GM18873 (cell line): ENCODE data around the gene HSF4.
"Not testable (repeated sequence)": the region's sequence is repeated elsewhere in the genome, so short reads cannot be mapped to it uniquely, and the experiment has no call there.

Source experiments
- ATAC-seq: cut with Tn5 transposase; IDR thresholded peaks from one replicate; pipeline ENCODE4 v1.9.1; 2021; ENCODE audit warnings: mild to moderate bottlenecking, moderate library complexity, moderate number of reproducible peaks; ENCODE audit not compliant: unreplicated experiment, low FRiP score

HSF4 gene, protein sequence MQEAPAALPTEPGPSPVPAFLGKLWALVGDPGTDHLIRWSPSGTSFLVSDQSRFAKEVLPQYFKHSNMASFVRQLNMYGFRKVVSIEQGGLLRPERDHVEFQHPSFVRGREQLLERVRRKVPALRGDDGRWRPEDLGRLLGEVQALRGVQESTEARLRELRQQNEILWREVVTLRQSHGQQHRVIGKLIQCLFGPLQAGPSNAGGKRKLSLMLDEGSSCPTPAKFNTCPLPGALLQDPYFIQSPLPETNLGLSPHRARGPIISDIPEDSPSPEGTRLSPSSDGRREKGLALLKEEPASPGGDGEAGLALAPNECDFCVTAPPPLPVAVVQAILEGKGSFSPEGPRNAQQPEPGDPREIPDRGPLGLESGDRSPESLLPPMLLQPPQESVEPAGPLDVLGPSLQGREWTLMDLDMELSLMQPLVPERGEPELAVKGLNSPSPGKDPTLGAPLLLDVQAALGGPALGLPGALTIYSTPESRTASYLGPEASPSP

DNA sequence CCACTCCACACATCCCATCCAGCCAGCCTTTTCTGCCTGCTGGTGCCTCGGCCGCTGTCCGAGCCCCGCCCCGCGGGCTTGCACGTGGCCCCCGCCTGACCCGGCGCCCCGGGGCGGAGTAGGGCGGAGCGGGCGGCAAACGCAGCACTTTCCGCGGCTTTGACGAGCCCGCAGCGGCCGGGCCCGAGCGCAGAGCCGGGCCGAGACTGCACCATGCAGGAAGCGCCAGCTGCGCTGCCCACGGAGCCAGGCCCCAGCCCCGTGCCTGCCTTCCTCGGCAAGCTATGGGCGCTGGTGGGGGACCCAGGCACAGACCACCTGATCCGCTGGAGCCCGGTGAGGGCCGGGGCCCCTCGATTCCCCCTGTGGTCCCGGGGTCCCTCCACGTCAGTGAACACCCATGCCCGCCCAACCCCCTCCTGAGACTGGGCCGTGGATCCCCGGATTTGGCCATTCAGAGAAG lies at the start of gene HSF4:
Gene HSF4, plus strand, starts transcription at position 147 of the 463 bp plus-strand sequence. Its CDS starts 67 bp downstream, at position 214.
- ATAC-seq: no peak

DNA sequence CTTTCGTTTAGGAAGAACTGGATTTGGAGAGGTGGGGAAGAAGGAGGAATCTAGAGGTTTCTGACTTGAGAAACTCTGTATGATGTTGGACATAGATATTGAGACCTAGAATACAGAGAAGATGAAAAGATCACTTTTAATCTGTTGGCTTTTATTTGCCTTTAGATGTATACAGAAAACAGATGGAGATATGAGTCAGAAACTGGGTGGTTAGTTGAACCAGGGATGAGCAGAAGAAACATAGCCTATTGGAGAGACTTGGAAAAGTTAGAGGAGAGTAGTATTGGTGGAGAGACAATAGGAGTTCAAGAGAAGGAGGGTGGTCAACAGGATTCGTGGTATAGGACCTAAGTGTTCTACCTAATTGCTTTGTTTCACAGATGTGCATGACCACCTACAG lies 49.8 kb upstream of the HSF4 start:
- no peak for ATAC-seq

DNA sequence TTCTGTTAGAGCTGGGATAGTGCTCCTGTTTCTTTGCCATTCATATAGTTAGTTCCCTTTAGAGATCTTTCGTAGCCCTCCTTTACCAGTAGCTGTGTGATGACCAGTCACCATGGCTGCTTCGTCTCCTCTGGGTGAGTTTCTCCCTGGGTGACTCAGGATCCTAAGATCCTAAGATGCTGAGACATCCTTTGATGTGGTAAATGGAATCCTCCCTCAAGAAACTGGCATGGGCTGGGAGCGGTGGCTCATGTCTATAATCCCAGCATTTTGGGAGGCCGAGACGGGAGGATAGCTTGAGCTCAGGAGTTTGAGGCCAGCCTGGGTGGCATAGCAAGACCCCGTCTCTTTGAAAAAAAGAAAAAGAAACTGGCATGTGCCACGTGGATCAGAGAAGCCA lies 48.9 kb upstream of the HSF4 start:
- no peak for ATAC-seq

DNA sequence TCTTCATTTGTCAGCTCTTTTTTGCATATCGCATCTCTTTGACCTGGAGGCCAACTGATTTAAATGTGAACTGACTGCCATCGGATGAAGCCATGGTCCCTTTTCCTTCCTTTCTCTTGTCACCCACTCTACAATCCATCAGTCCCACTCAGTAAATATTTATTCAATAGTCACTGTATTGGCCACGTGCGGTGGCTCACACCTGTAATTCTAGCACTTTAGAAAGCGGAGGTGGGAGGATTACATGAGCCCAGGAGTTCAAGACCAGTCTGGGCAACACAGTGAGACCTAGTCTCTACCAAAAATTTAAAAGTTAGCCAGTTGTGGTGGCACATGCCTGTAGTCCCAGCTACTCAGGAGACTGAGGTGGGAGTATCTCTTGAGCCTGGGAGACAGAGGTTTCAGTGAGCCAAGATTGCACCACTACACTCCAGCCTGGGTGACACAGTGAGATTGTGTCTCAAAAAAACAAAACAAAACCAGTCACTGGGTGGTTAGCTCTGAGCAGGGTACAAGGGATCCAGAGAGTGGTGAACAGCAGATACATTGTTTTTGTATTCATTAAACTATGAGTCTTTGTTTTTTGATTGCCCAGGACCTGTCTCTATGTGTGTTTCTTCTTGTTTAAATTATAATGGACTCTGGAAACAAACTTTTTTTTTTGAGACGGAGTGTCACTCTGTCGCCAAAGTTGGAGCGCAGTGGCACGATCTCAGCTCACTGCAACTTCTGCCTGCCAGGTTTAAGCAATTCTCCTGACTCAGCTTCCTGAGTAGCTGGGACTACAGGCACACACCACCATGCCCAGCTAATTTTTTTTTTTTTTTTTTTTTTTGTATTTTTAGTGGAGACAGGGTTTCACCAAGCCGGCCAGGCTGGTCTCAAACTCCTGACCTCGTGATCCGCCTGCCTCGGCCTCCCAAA lies 47.9 kb upstream of the HSF4 start:
- ATAC-seq: no peak

DNA sequence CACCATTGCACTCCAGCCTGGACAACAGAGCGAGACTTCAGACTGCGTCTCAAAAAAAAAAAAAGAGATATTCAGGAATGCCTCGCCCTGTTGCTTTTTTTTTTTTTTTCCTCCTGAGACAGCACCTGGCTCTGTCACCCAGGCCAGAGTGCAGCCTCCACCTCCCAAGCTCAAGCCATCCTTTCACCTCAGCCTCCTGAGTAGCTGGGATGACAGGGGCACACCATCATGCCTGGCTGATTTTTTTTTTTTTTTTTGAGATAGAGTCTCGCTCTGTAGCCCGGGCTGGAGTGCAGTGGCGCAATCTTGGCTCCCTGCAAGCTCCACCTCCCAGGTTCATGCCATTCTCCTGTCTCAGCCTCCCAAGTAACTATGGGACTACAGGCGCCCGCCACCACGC lies 46.8 kb upstream of the HSF4 start:
- no peak for ATAC-seq

DNA sequence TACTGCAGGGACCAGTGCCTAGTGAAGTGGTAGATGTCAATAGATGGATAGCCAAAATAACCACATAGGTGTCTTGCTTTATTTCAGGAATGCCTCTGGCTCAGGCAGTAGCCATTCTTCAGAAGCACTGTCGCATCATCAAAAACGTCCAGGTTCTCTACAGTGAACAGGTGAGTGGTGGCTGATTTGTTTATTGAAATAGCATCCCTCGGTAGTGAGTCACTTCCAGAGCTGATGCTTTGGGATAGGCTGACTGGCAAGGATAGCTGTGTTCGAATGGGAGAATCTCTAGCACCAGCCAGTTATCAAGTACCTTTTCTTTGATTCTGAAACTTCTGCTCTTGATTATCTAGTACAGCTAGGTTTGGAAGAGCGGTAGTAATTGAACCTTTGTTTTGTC lies 44.5 kb upstream of the HSF4 start:
- no peak for ATAC-seq

DNA sequence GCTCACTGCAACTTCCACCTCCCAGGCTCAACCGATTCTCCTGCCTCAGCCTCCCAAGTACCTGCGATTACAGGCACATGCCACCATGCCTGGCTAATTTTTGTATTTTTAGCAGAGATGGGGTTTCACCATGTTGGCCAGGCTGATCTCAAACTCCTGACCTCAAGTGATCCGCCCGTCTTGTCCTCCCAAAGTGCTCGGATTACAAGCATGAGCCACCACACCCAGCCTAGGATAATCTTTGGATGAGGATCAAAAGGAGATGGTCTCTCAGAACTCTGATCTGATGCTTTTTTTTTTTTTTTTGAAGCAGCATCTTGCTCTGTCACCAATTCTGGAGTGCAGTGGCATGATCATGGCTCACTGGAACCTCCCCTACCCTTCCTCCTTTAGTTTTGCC lies 41.7 kb upstream of the HSF4 start:
- ATAC-seq: not testable (repeated sequence)

DNA sequence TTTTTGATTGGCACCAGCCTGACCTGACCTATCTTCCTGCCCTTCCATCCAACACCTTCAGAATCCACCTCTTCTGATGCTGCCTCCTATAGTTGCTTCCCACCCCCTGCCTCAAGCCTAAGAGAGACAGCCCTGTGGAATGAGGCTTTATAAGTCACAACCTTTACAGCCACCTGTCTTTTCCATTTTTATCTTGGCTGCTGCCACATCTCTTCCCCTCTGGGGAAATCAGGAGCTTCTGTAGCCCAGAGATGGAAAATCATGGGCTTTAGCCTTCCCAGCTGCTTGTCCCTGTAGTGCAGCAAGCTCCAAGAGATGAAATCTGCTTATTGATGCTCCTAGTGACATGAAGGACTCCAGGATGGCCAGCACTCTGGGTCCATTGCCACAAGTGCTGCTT lies 36.1 kb upstream of the HSF4 start:
- no peak for ATAC-seq

DNA sequence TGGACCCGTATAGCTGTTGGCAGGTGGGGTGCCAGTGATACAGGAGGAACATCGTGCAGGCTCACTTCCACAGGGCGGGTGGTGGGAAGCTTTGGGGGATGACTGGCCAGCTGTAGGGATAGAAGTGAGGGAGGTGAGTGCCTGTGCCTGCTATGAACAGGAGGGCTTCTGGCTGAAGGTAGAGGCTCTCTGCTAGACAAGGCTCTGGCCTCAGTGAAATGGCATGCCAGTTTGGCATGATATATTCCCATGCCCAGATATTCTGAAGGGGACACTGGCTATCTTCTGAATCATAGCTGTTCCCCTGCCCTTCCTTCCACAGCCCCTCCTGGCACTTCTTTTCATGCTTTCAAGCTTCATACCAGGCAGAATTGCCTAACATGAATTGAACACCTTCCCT lies 35.7 kb upstream of the HSF4 start:
- ATAC-seq: no peak

DNA sequence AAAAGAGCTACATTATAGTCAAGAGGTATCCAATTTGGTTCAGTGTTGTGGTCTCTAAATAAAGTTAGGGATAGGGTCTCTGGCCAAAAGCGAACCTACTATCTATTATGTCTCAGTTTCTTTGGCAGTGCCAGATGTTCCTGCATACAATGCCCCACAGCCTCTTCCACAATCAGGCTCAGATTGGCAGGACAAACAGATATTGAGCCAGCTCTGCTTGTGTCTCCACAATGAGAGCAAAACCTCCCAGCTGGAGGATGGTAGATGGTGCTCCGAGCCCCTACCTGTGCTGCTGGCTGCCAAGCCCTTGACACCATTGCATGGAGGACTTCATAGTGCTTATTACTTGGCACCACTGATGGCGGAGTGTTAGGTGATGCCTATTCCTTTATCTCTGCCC lies 35.1 kb upstream of the HSF4 start:
- no peak for ATAC-seq

DNA sequence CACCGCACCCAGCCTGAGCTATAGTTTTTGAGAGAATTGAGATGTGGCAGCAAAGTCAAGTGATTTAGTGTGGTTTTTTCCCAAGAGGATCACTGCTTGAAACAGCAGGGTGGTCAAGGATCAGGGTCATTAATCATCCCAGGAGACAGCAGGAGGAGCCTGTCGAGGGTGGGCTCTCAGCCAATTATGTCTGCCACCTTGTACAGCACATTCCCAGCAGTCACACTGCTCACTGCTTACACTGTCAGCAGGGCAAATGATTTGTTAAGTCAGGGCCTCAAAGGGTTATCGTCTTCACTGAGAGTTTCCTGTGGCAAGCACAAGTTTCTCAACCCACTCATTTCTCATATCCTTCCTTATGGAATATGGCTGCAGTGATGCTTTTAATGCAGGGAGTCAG lies 26.9 kb upstream of the HSF4 start:
- no peak for ATAC-seq

DNA sequence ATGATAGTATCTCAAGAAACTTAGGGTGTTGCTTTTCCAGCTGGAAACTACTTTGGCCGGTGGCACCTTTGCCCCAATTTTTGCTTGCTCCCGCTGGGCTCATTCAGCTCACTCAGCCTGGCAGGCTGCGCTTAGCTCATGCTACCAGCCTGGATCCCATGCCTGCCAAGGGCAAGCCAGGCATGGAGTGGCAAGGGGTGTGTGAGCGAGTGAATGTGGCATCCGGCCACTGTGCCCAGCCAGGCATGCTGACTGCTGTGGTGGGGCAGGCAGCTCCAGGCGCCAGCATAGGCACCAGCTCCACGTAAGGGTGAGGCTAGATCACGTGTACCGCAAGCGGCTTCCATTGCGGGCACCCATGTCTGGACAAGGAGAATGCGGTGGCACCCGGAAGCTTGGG lies 23.2 kb upstream of the HSF4 start:
- no peak for ATAC-seq

DNA sequence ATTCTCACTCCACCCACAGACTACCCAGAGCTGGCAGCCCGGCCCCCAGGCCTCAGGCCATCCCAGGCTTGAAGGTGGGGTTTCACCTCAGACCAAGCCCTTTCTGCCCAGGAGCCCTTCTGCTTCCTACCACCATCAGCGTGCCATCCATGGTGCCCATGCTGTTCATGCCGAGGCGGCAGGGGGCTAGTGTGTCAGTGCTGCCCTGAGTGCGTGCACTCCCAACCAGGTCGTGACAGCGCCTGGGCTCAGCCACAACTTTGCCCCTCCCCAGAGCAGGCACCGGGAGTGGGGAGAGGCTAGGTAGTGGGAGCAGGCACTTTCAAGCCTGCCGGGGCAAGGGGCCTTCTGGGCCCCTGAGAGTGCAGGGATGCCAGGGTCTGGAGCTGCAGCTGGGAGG lies 22.2 kb upstream of the HSF4 start:
- ATAC-seq: no peak

DNA sequence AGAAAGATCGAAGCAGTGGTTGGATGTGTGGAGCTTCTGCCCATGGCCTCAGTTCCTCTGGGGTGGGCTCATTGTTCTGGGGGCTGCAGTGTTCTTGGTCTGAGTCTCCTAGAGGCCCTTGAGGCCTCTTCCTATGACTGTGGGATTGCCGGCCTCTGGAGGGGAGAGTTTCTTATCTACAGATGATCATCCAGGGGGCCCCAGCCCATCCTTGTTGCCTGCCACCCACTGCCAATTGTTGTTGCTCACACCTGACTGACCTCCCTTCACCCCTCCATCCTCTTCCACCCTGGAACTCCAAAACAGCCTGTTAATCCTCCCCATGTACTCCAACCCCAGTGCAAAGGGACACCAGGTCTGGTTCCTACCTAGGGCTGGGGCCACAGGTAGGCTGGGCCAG lies 19.6 kb upstream of the HSF4 start:
- ATAC-seq: no peak

DNA sequence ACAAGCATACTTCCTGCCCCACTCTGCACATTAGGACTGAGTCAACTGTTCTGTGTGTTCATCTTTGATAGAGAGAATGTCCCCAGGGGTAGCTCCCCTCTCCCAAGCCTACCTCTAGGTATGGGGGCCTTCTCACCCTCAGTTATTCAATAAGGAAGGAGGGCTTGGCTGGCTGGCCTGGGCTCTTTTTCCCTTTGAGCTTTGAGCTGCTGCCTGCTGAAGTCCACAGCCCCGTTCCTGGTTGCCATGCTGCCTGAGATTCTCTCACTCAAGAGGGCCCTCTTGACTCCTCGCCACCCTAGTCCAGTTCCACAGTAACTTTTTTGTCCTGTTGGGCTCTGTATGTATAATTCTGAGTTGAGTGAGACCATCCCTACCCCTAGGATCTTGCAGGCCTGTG lies 18.8 kb upstream of the HSF4 start:
- no peak for ATAC-seq

DNA sequence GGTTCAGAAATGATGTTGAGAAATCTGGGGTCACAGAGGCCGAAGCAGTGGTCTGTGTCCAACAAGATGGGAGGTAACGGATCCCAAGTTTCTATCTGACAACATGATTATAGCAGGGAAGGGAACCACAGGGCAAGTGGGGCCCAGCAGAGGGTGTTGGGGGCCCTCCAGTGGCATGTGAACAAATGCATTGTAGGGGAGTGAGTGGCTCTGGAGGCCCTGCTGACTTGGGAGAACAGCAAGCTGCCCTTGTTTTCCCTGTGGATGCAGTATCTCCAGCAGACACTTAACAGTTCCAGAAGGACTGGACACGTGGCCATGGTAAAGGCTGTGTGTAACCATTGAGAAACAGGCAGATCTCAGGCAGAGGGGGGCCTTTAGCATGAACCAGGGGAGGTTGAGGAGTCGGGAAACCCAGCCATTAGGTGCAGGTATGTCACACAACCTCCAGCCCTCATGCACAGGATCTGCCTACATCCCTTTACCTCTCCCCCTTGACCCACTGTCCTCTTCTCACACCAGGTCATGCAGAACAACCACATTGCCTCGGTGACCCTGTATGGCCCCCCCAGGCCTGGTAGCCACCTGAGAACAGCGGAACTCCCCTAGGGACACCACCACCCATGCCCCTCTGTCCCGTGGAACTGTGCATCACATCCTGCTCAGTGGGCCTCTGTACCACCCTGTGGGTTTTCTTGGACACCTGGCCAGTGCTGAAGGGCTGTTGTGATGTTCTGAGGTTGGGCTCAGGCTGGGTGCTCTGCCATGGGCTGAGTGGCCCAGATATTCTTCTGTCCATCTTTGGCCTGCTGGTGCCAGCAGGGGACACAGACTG lies 17.8 kb upstream of the HSF4 start:
- ATAC-seq: no peak

DNA sequence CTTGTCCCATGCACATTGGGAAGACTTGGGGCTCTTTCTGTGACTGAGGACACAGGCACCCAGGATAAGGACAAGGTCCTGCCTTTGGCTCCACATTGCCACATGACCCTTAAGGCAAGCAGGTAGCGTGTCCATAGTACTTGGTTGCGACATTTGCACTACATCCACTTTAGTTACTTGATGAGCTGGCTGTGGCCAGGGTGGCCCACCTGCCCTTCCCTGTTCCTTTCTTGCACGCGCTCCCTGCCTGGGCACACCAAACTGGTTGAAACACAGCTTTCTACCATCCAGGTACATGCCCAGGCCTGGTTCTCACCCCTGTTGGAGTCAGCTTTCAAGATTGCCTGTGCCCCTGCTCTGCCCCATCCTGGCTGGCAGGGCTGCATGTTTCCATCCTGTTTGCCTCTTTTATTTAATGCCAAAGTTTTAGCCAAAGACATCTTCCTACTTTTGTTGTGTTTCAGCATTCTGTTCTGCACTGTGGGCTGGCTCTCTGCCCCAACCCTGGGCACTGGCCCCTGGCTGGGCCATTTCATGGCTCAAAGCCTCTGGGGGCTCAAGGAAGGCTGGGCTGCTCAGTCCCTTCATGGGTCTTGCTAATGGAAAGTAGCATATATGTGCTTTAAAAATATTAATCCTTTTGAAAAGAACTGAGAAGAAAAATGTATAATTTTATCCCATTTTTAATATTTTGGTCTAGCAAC lies 17.0 kb upstream of the HSF4 start:
- ATAC-seq: no peak

DNA sequence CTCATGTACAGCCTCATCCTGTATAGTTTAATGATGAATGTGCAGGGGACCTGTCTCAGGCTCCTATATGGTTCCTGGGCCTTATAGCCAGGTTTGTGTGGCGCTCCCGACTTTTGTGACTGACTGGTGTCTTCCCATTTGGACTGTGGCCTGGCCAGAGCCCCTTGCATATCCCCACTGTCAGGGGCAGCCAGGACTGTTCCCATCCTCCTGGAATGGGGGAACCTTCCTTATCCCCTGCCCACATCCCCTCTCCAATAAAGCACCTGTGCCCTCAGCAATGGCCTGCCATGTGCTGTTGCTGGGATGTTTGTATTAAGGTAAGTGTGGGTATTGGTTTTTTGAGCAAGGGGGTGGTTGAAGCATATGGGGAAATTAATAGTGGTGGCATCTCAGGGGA lies 16.3 kb upstream of the HSF4 start:
- ATAC-seq: no peak

DNA sequence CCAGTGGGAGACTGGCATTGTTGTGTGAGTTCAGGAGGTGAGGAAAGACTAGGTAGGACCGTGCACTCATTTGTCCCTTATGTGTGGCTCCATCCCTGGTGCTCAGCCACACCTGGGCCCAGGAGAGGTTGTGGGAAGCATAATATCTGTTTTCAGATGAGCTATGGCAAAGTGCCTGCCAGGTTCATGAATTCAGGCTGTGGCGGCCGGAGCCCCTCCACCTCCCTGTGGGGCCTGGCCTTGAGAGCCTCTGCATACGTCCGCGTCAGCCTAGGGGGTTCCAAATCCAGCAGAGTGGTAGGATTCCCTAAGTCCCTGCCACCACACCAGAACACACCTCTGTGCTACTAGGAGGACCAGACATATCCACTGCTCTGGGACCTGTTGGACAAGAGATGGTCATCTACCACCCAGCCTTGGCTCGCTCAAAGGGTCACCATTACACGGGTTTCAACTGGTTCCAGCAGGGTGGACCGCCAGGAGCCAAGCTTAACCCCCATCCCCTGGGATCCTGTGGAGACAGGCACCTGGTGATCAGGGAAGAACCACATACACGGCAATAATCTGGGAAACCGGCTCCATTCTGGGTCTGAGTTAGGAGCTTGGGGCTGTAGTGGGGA lies 15.8 kb upstream of the HSF4 start:
- no peak for ATAC-seq
